HepG2 (cell line): ENCODE results near the gene SOX4. TPM values are rescaled to one million over a fixed set of nuclear protein-coding genes. Genes with fewer than 3 reads are reported as not detected.
A peak's percentile ranks its signal among the peaks of the same experiment; 100 is the strongest.

Experiments used
- ATAC-seq: fragments of 200-7000 bp; cut with Tn5 transposase; 3 replicates; pipeline ENCODE4 v1.9.1; 2020; ENCODE audit warnings: mild to moderate bottlenecking, moderate library complexity
- BruUV-seq: library from RNA; stranded (reverse); fragments of 400-500 nt; replicated peaks from 2 replicates; lab custom pipeline; 2021; lab: Mats Ljungman, UMichigan
- CTCF ChIA-PET: fragments of 300-600 bp; formaldehyde crosslinking; extraction: SDS; loops from one replicate; lab custom pipeline; 2021; ENCODE audit warnings: low total read pairs, inconsistent platforms, low intra/inter-chr PET ratio; lab: Yijun Ruan, JAX
- POLR2A ChIA-PET: fragments of 350-600 bp; sonication (Branson Sonifier 250); formaldehyde crosslinking; loops from one replicate; lab custom pipeline; 2020; ENCODE audit warnings: antibody characterized with exemption, inconsistent platforms; lab: Yijun Ruan, JAX
- DNase-seq: peaks from one replicate; pipeline ENCODE4 v3.0.0-alpha.2; 2015; ENCODE audit warnings: low spot score
- FAIRE-seq: peaks from 3 replicates; lab custom pipeline; 2011; peaks lifted over from hg19 to GRCh38; lab: Jason Lieb, UNC
- H2AFZ ChIP-seq: one replicate; pipeline ENCODE4 v1.6.1; 2011; ENCODE audit warnings: low read length, inconsistent platforms
- H3K27ac ChIP-seq: fragments of 300-600 bp; 3 replicates; pipeline ENCODE4 v1.8.0; 2011; ENCODE audit warnings: mixed run types, mild to moderate bottlenecking, mixed read lengths, low read length, inconsistent platforms; ENCODE audit not compliant: insufficient read depth; ENCODE audit errors: extremely low read length
- H3K27me3 ChIP-seq, 2 experiments: fragments of 200-600 bp in 1 of 2; 2 replicates in 1 of 2; 3 replicates in 1 of 2; pipeline versions ENCODE4 v1.6.0 to v1.8.0; 2011; ENCODE audit warnings: low read length in 2 of 2, mild to moderate bottlenecking in 2 of 2, moderate library complexity in 2 of 2, inconsistent platforms in 1 of 2; ENCODE audit not compliant: insufficient read depth in 2 of 2, control insufficient read depth in 1 of 2
- H3K36me3 ChIP-seq, 2 experiments: fragments of 200-600 bp in 1 of 2; replicated peaks in 1 of 2; 2 replicates in 1 of 2; 3 replicates in 1 of 2; pipeline versions ENCODE4 v1.5.1 to v1.8.0; 2011; ENCODE audit warnings: low read length in 2 of 2, inconsistent platforms in 1 of 2; ENCODE audit not compliant: insufficient read depth in 2 of 2, control insufficient read depth in 1 of 2
- H3K4me1 ChIP-seq: 2 replicates; pipeline ENCODE4 v1.5.1; 2012; ENCODE audit warnings: low read length, inconsistent platforms; ENCODE audit not compliant: insufficient read depth
- H3K4me2 ChIP-seq: 2 replicates; pipeline ENCODE4 v1.6.0; 2011; ENCODE audit warnings: low read depth, low read length, inconsistent platforms
- H3K4me3 ChIP-seq, 3 experiments: fragments of 200-600 bp in 1 of 3; sonication (generic), shearing (Covaris generic) in 1 of 3; replicated peaks in 1 of 3; 2 replicates each; pipeline ENCODE4 v1.5.1; 2011 to 2016; ENCODE audit warnings: low read length in 3 of 3, inconsistent platforms in 2 of 3, low read depth in 2 of 3, mild to moderate bottlenecking in 2 of 3, control low read depth in 1 of 3, mixed read lengths in 1 of 3; ENCODE audit not compliant: insufficient read depth in 1 of 3
- H3K79me2 ChIP-seq: one replicate; pipeline ENCODE4 v1.6.1; 2011; ENCODE audit warnings: low read length, inconsistent platforms; ENCODE audit not compliant: insufficient read depth
- H3K9ac ChIP-seq: 2 replicates; pipeline ENCODE4 v1.6.0; 2011; ENCODE audit warnings: mild to moderate bottlenecking, low read depth, low read length, inconsistent platforms; ENCODE audit not compliant: insufficient read depth
- H3K9me3 ChIP-seq: 2 replicates; pipeline ENCODE4 v1.5.1; 2012; ENCODE audit warnings: mild to moderate bottlenecking, low read length
- H4K20me1 ChIP-seq: 2 replicates; pipeline ENCODE4 v1.6.0; 2011; ENCODE audit warnings: inconsistent platforms, mild to moderate bottlenecking, low read length, moderate library complexity; ENCODE audit not compliant: insufficient read depth
- CBX2 ChIP-seq, 2 experiments: fragments of 200-600 bp in 1 of 2; sonication (generic); formaldehyde crosslinking in 1 of 2; IDR thresholded peaks; 2 replicates each; pipeline versions ENCODE4 v1.7.0 to v1.8.1; 2018 to 2022; ENCODE audit warnings: low read depth in 2 of 2, low read length in 1 of 2, mild to moderate bottlenecking in 1 of 2, missing genetic modification reagents in 1 of 2
- HNRNPUL1 ChIP-seq: fragments of 200-400 bp; formaldehyde crosslinking; IDR thresholded peaks from 2 replicates; pipeline ENCODE4 v1.6.1; 2017; ENCODE audit warnings: low read depth, mild to moderate bottlenecking, low read length, moderate library complexity
- MAFK ChIP-seq, 2 experiments: IDR thresholded peaks in 1 of 2; conservative IDR thresholded peaks in 1 of 2; 2 replicates each; pipeline ENCODE4 v1.6.1; 2011; ENCODE audit warnings: improper control_type of control experiment in 2 of 2, low read length in 2 of 2
- NR2F6 ChIP-seq, 2 experiments: IDR thresholded peaks; 2 replicates each; pipeline ENCODE4 v1.6.1; 2016; ENCODE audit warnings: antibody characterized with exemption in 1 of 2, mild to moderate bottlenecking in 1 of 2
- PRDM15 ChIP-seq: sonication (generic); formaldehyde crosslinking; IDR thresholded peaks from 2 replicates; pipeline ENCODE4 v1.4.0; 2020; ENCODE audit warnings: missing genetic modification reagents
- ZNF652 ChIP-seq: IDR thresholded peaks from 2 replicates; pipeline ENCODE4 v1.6.1; 2016; ENCODE audit warnings: low read depth, borderline replicate concordance
- WGBS: methylation state at CpG from one replicate; pipeline ENCODE4 v1.1.6; 2017; ENCODE audit warnings: low lambda C conversion rate; 5-methylcytosine and 5-hydroxymethylcytosine counted together
- in situ Hi-C: cut with HindIII; loops from 2 replicates; pipeline ENCODE4 v1.10.0; 2017; ENCODE audit warnings: low pct_unique_long_range_greater_than_20kb; ENCODE audit not compliant: extremely low pct_ligation_motif_present
- intact Hi-C: fragments of 100-400 bp; cut with micrococcal nuclease; formaldehyde crosslinking; loops from one replicate; pipeline ENCODE4 v1.10.0; 2022; ENCODE audit not compliant: unreplicated experiment
- polyA plus RNA-seq, 8 experiments: library from polyadenylated mRNA; depleted of rRNA in 3 of 8; stranded (reverse) in 7 of 8; unstranded in 1 of 8; fragments of >200 nt; fragmentation: Illumina TruSeq in 4 of 8; extraction: Trizol in 4 of 8; gene quantifications; 2 replicates each; pipeline versions ENCODE4 v1.2.1 to v1.2.3, GENCODE V29; 2011 to 2016; ENCODE audit warnings: low read depth in 4 of 8, missing spikeins in 1 of 8, mixed read lengths in 1 of 8; ENCODE audit not compliant: insufficient read depth in 1 of 8
- total RNA-seq, 5 experiments: library from RNA; depleted of rRNA; stranded (reverse); fragments of >200 nt; fragmentation: Illumina TruSeq; extraction: Trizol; gene quantifications; 2 replicates each; pipeline ENCODE4 v1.2.3, GENCODE V29; 2016; ENCODE audit warnings: low read depth in 1 of 5
- TF ChIP-seq, protein P1 (sequence below): sonication (generic); formaldehyde crosslinking; IDR thresholded peaks from 2 replicates; pipeline ENCODE4 v1.4.0; 2020; ENCODE audit warnings: missing genetic modification reagents

The SOX4 gene
- total and polyA plus RNA-seq, 2 of the 13 experiments (the other 11 are each of a cell fraction or from before 2014, with no cell fraction given), result 2.6 to 3.4 TPM

DNA sequence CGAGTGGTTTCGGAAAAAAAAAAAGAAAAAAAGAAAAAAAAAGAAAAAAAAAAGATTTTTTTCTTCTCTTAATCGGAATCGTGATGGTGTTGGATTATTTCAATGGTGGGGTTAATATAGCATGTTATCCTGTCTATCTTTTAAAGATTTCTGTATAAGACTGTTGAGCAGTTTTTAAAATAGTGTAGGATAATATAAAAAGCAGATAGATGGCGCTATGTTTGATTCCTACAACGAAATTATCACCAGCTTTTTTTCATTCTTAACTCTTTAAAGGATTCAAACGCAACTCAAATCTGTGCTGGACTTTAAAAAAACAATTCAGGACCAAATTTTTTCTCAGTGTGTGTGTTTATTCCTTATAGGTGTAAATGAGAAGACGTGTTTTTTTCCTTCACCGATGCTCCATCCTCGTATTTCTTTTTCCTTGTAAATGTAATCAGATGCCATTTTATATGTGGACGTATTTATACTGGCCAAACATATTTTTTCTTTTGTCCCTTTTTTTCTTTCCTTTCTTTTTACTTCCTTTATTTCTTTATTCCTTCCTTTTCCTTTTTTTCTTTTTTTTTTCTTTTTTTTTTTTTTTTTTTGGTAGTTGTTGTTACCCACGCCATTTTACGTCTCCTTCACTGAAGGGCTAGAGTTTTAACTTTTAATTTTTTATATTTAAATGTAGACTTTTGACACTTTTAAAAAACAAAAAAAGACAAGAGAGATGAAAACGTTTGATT lies 3.6 kb downstream of the SOX4 start:
- TF ChIP-seq PRDM15 (CRISPR knock-in tag) (0 out of 2 replicates have a peak, but pooled peaks have one; percentile 2), HNRNPUL1 (0 out of 2 replicates have a peak, but pooled peaks have one; percentile 30), CBX2 (IDR thresholded peaks at IDR 0.05; ENCODE audit: low read depth, low read length) (0 out of 2 replicates have a peak, but pooled peaks have one; percentile 12), CBX2 (CRISPR knock-in tag; IDR thresholded peaks at IDR 0.05; ENCODE audit: low read depth) (no peak), NR2F6 (IDR thresholded peaks at IDR 0.05) (no peak), NR2F6 (CRISPR knock-in tag; IDR thresholded peaks at IDR 0.05) (no peak), MAFK (conservative IDR thresholded peaks at IDR 0.05 in 1 of 2, IDR thresholded peaks at IDR 0.05 in 1 of 2; ENCODE audit: low read length in 2 of 2) (no peak), ZNF652 (CRISPR knock-in tag) (peak; percentile 84)
- TF ChIP-seq, protein P1, sequence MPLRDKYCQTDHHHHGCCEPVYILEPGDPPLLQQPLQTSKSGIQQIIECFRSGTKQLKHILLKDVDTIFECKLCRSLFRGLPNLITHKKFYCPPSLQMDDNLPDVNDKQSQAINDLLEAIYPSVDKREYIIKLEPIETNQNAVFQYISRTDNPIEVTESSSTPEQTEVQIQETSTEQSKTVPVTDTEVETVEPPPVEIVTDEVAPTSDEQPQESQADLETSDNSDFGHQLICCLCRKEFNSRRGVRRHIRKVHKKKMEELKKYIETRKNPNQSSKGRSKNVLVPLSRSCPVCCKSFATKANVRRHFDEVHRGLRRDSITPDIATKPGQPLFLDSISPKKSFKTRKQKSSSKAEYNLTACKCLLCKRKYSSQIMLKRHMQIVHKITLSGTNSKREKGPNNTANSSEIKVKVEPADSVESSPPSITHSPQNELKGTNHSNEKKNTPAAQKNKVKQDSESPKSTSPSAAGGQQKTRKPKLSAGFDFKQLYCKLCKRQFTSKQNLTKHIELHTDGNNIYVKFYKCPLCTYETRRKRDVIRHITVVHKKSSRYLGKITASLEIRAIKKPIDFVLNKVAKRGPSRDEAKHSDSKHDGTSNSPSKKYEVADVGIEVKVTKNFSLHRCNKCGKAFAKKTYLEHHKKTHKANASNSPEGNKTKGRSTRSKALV, result 0 out of 2 replicates have a peak, but pooled peaks have one; percentile 11
- no peak for ATAC-seq
- DNase-seq, result no peak
- Histone ChIP-seq H3K4me2 (peak overlapping the region; percentile 98), H4K20me1 (peaks cover 3% of the 10 kb centered on the region; the same call in 1 of the 2 replicates), H3K36me3 (no peaks in the 10 kb centered on the region), H3K4me3 (peak overlapping the region; percentile 46 to 86 (median 71); a peak in 5 of 6 replicates), H3K9ac (no peak overlapping the region), H3K27me3 (peaks cover 0 to 34% of the 10 kb centered on the region in 2 experiments; a peak in 3 of 5 replicates), H3K27ac (no peak overlapping the region), H3K9me3 (no peaks in the 10 kb centered on the region), H2AFZ (no peak overlapping the region), H3K4me1 (peaks cover 37% of the 10 kb centered on the region), H3K79me2 (no peaks in the 10 kb centered on the region)
- in situ Hi-C loops (no loop called here), intact Hi-C loops (no loop called here)
- no peak for FAIRE-seq
- WGBS, result 56% methylated on average over 14 of the region's 14 CpGs
- BruUV-seq, result no TSS peak
- CTCF ChIA-PET, result no interaction called here
- POLR2A ChIA-PET, result interaction anchor here (1.5 kb wide), 1 partner anchor 9 kb away, joined by 5 read pairs; no protein-coding TSS in a partner anchor
